Epithelial cell of prostate (primary cell): Measurements from ENCODE around the gene SLC35G1.

Source experiments
- DNase-seq: peaks from one replicate; pipeline ENCODE4 v3.0.0-alpha.2; 2011; ENCODE audit warnings: low read depth, low spot score
- H3K27ac ChIP-seq: fragments of 450-650 bp; 2 replicates; pipeline ENCODE4 v1.5.1; 2017; ENCODE audit warnings: mild to moderate bottlenecking

The SLC35G1 gene

DNA sequence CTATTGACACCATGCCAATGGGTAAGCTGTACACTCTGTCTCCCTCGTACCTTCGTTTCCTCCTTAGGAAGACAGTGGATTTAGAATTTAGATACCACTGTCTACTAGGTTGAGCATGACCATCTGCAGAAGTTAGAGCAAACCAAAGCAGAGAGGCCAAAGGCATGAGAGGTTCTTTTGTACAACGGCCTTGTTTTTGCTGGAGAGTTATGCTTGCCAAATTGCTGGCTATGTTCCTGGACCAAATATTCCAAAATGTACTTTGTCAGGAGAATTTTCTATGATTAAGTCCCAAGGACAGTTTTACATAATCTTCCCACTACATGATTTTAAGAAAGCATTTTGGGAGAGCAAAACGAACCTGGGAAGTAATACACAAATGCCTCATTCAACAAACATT, 52.0 kb downstream of the SLC35G1 start:
- H3K27ac ChIP-seq: no peak overlapping the region
- no peak for DNase-seq

DNA sequence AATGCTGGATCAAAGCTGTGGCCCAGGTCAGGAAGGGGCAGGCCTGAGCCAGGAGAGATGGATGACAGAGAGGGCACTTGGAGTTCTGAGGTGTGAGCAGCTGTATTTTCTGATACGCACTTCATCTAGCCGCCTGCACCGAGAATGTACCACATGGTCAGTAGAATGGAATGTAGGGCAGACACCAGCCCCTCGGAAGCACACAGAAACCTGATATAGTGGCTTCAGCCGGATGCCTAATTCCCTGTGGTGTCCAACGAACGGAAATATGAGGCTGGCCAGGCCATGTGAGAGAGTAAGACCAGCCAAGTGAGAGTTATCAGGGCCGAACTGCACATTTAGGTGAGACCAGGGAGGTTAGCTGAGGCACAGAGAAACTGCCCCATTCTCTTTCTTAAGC, 53.3 kb downstream of the SLC35G1 start:
- no peak for DNase-seq
- no peak overlapping the region for H3K27ac ChIP-seq

DNA sequence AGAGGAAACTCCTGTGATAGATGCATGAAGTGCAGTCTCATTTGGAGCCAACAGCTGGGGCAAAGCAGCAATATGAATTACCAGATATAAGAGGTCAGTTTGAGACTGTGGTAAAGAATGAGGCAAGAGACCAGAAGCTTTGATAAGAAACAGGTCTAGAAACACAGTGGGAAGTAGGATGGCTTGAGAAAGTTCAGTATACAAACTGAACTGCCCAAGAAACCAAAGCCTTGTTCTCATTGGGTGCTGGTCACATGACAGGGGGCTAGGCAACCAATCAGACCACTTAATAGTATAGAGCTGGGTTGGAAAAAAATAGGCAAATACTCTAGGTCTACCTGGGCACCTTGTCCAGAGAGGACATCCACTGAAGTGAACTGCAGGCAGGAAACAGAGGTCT, 53.7 kb downstream of the SLC35G1 start:
- H3K27ac ChIP-seq: no peak overlapping the region
- DNase-seq: no peak

DNA sequence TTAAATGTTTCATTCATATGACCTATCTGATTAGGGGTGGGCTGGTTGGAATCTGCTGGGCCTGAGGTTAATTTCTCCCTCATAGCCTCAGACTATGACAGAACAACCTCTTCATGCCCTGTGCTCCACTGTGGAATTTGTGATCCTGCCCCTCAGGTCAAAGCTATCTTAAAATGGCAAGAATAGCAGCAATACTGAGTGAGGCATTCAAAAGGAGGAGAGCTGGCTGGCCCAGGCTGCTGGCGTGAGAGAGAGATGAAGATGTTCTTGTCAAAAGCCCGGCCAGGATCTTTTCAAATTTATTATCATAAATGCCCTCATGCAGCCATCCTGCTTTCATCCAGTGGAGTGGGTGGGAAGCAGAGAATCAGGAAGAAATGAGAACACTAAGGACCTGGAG, 58.1 kb downstream of the SLC35G1 start:
- no peak for DNase-seq
- H3K27ac ChIP-seq: no peak overlapping the region
